Retinal pigment epithelial cell (primary cell): ENCODE measurements around the gene VSTM2L.

Experiments
- DNase-seq: peaks from one replicate; pipeline ENCODE4 v3.0.0-alpha.2; 2010; ENCODE audit warnings: low read depth
- H3K4me3 ChIP-seq: 2 replicates; pipeline ENCODE4 v1.5.1; 2011; ENCODE audit warnings: mild to moderate bottlenecking, low read length, control low read depth, moderate library complexity
- CTCF ChIP-seq: conservative IDR thresholded peaks from 2 replicates; pipeline ENCODE4 v1.5.1; 2011; ENCODE audit warnings: low read depth, low read length, control low read depth, inconsistent platforms

VSTM2L gene

GRCh38 chr20:37872161-37872560, 30.8 kb upstream of the VSTM2L start:
- no peak for DNase-seq
- no peak for TF ChIP-seq CTCF
- no peak overlapping the region for H3K4me3 ChIP-seq

GRCh38 chr20:37873884-37874283, 29.0 kb upstream of the VSTM2L start:
- H3K4me3 ChIP-seq = no peak overlapping the region
- DNase-seq = no peak
- no peak for TF ChIP-seq CTCF

- no peak overlapping the region for H3K4me3 ChIP-seq
- TF ChIP-seq CTCF = no peak
- no peak for DNase-seq
Observed at GRCh38 chr20:37875460-37876175, 27.3 kb upstream of the VSTM2L start.

GRCh38 chr20:37876863-37877262, 26.1 kb upstream of the VSTM2L start:
- no peak for DNase-seq
- no peak for TF ChIP-seq CTCF
- no peak overlapping the region for H3K4me3 ChIP-seq

GRCh38 chr20:37877832-37878772, 24.8 kb upstream of the VSTM2L start:
- DNase-seq = peak; percentile 44
- TF ChIP-seq CTCF = no peak
- no peak overlapping the region for H3K4me3 ChIP-seq

- H3K4me3 ChIP-seq = no peak overlapping the region
- no peak for TF ChIP-seq CTCF
- no peak for DNase-seq
Observed at GRCh38 chr20:37878835-37879599, 23.9 kb upstream of the VSTM2L start.
